Measurements from ENCODE around the gene CBLB.

The CBLB gene

GRCh38 chr3:105876780-105877327 is 8.0 kb upstream of the CBLB start:
- H3K4me3 ChIP-seq = no peak overlapping the region
- H3K36me3 ChIP-seq = no peaks in the 10 kb centered on the region
- intact Hi-C loops (cut with DNase I; ENCODE audit: low total_unique reads) = no loop called here
- H3K27ac ChIP-seq = no peak overlapping the region
- DNase-seq = no peak
- H3K9me3 ChIP-seq = no peaks in the 10 kb centered on the region
- TF ChIP-seq, protein P1, sequence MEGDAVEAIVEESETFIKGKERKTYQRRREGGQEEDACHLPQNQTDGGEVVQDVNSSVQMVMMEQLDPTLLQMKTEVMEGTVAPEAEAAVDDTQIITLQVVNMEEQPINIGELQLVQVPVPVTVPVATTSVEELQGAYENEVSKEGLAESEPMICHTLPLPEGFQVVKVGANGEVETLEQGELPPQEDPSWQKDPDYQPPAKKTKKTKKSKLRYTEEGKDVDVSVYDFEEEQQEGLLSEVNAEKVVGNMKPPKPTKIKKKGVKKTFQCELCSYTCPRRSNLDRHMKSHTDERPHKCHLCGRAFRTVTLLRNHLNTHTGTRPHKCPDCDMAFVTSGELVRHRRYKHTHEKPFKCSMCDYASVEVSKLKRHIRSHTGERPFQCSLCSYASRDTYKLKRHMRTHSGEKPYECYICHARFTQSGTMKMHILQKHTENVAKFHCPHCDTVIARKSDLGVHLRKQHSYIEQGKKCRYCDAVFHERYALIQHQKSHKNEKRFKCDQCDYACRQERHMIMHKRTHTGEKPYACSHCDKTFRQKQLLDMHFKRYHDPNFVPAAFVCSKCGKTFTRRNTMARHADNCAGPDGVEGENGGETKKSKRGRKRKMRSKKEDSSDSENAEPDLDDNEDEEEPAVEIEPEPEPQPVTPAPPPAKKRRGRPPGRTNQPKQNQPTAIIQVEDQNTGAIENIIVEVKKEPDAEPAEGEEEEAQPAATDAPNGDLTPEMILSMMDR (IDR thresholded peaks at IDR 0.05) = no peak
- peaks cover 0 to 10% (median 0%) of the 10 kb centered on the region in 4 donors for H3K4me1 ChIP-seq
- no peaks in the 10 kb centered on the region for H3K27me3 ChIP-seq

- DNase-seq = no peak
- intact Hi-C loops (cut with DNase I; ENCODE audit: low total_unique reads) = loop anchor here (5.0 to 10.0 kb wide), 2 partner anchors 37 to 135 kb away; no protein-coding TSS in a partner anchor
- TF ChIP-seq, protein P1 (IDR thresholded peaks at IDR 0.05) = no peak
Measured at GRCh38 chr3:105869861-105870755, 1.3 kb upstream of the CBLB start.

GRCh38 chr3:105869531-105869833 is 670 bp upstream of the CBLB start:
- Histone ChIP-seq H3K4me1 (peaks cover 0 to 40% (median 18%) of the 10 kb centered on the region in 4 donors), H3K27ac (peak overlapping the region; percentile 95 to 96), H3K36me3 (peaks cover 0 to 6% (median 0%) of the 10 kb centered on the region in 3 donors), H3K9me3 (no peaks in the 10 kb centered on the region), H3K4me3 (peak overlapping the region; percentile 80 to 88), H3K27me3 (no peaks in the 10 kb centered on the region)
- TF ChIP-seq, protein P1 (IDR thresholded peaks at IDR 0.05) = no peak
- intact Hi-C loops (cut with DNase I; ENCODE audit: low total_unique reads) = loop anchor here (5.0 to 10.0 kb wide), 2 partner anchors 38 to 135 kb away; no protein-coding TSS in a partner anchor
- DNase-seq = no peak

More at GRCh38 chr3:105869861-105870755, 1.3 kb upstream of the CBLB start:
- no peaks in the 10 kb centered on the region for H3K27me3 ChIP-seq
- peaks cover 0 to 34% (median 17%) of the 10 kb centered on the region in 4 donors for H3K4me1 ChIP-seq
- peak overlapping the region; percentile 95 to 96 for H3K27ac ChIP-seq
- peak overlapping the region; percentile 80 to 88 for H3K4me3 ChIP-seq
- no peaks in the 10 kb centered on the region for H3K9me3 ChIP-seq
- peaks cover 0 to under 1% (median 0%) of the 10 kb centered on the region in 3 donors for H3K36me3 ChIP-seq

DNA sequence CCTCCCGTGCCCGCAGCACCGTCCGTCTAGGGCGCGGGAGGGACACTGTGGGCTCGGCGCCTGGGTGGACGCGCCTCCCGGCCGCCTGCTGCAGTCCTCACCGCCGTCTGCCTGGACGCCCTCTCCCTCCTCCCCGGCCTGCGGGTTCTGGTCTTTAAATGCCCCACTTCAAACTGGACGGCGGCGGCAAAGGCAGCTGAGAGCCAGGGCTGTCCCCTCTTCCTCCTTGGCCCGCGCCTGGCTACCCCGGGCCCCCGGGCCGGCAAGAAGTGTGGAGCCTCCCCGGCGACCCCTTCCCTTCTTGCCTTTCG is 426 bp downstream of the CBLB start:
- H3K27ac ChIP-seq = peak overlapping the region; percentile 95 to 96
- peaks cover 0 to 51% (median 21%) of the 10 kb centered on the region in 4 donors for H3K4me1 ChIP-seq
- H3K36me3 ChIP-seq = peaks cover 0 to 6% (median 0%) of the 10 kb centered on the region in 3 donors
- no peaks in the 10 kb centered on the region for H3K9me3 ChIP-seq
- H3K4me3 ChIP-seq = peak overlapping the region; percentile 80 to 88
- intact Hi-C loops (cut with DNase I; ENCODE audit: low total_unique reads) = loop anchor here (5.0 to 10.0 kb wide), 2 partner anchors 39 to 134 kb away; no protein-coding TSS in a partner anchor
- DNase-seq = peak; percentile 60 to 81
- no peaks in the 10 kb centered on the region for H3K27me3 ChIP-seq
- TF ChIP-seq, protein P1 (IDR thresholded peaks at IDR 0.05) = no peak

- intact Hi-C loops (cut with DNase I; ENCODE audit: low total_unique reads) = loop anchor here (5.0 to 10.0 kb wide), 2 partner anchors 39 to 133 kb away; no protein-coding TSS in a partner anchor
- Histone ChIP-seq H3K4me1 (peaks cover 0 to 56% (median 22%) of the 10 kb centered on the region in 4 donors), H3K27ac (peak overlapping the region; percentile 95 to 96)
Measured at GRCh38 chr3:105867712-105868430, 941 bp downstream of the CBLB start.

More at GRCh38 chr3:105867712-105868430, 941 bp downstream of the CBLB start:
- H3K36me3 ChIP-seq = peaks cover 0 to 6% (median 0%) of the 10 kb centered on the region in 3 donors
- no peaks in the 10 kb centered on the region for H3K27me3 ChIP-seq
- H3K9me3 ChIP-seq = no peaks in the 10 kb centered on the region
- DNase-seq = no peak
- TF ChIP-seq, protein P1 (IDR thresholded peaks at IDR 0.05) = no peak
- peak overlapping the region; percentile 80 to 88 for H3K4me3 ChIP-seq

All from tibial artery (tissue), 4 donors.